CD4-positive, alpha-beta memory T cell (primary cell): ENCODE data around the gene SLC35G4. TPM values are rescaled to one million over a fixed set of nuclear protein-coding genes. Genes with fewer than 3 reads are reported as not detected.

ENCODE experiments used
- microRNA-seq: library from miRNA; unstranded; fragments of <30 nt; microRNA quantifications from one replicate; pipeline ENCODE4 v1.2.0, GENCODE V29; 2021; ENCODE audit warnings: borderline replicate concordance, borderline number of aligned reads, borderline microRNAs expressed, mixed read lengths
- polyA plus RNA-seq, 2 donors: library from polyadenylated mRNA; unstranded; fragments of 300-500 nt; fragmentation: Illumina TruSeq; gene quantifications; one replicate each; pipeline ENCODE4 v1.2.3, GENCODE V29; 2021
- total RNA-seq, 2 experiments: library from RNA; stranded (reverse); gene quantifications; one replicate each; pipeline ENCODE4 v1.2.3, GENCODE V29; 2021

The SLC35G4 gene
- total and polyA plus RNA-seq, 4 experiments from 2014 or later, result not detected

Small RNAs within 50 kb of the gene (microRNA-seq; reads per million reads assigned to microRNA genes)
- not detected for gene MIR7153

Other genes starting within 250 kb of the SLC35G4 start
- under 1 TPM; 0.26 to 0.33 TPM for gene GNAL, start 79.7 kb downstream of the SLC35G4 start, total RNA-seq
- under 1 TPM in 1 of 2 donors, not detected in 1; 0.20 TPM for gene GNAL, start 79.7 kb downstream of the SLC35G4 start, polyA plus RNA-seq
- 10 to 100 TPM; 44.3 to 46.9 TPM for gene CHMP1B, start 241.8 kb downstream of the SLC35G4 start, total RNA-seq
- gene CHMP1B, start 241.8 kb downstream of the SLC35G4 start, polyA plus RNA-seq, result 10 to 100 TPM; 44.1 to 65.6 TPM